SK-N-SH (cell line): ENCODE measurements around the gene ARHGAP25. TPM values are rescaled to one million over a fixed set of nuclear protein-coding genes. Genes with fewer than 3 reads are reported as not detected.

ENCODE experiments used
- CTCF ChIA-PET: fragments of 300-600, 350-600 bp; formaldehyde crosslinking; extraction: SDS; loops from one replicate; lab custom pipeline; 2021; lab: Yijun Ruan, JAX
- POLR2A ChIA-PET: fragments of 350-600 bp; sonication (Branson Sonifier 250); formaldehyde crosslinking; extraction: SDS; loops from one replicate; lab custom pipeline; 2020; ENCODE audit warnings: antibody characterized with exemption, inconsistent platforms; lab: Yijun Ruan, JAX
- DNase-seq: peaks from one replicate; pipeline ENCODE4 v3.0.0; 2012
- H2AFZ ChIP-seq: fragments of 200-600 bp; sonication (generic); 2 replicates; pipeline ENCODE4 v1.8.1; 2016; ENCODE audit warnings: antibody characterized with exemption, mild to moderate bottlenecking, low read depth
- H3F3A ChIP-seq: fragments of 200-600 bp; sonication (generic); replicated peaks from 2 replicates; pipeline ENCODE3; 2016; ENCODE audit warnings: antibody characterized with exemption, mild to moderate bottlenecking; ENCODE audit not compliant: insufficient read depth
- H3K27ac ChIP-seq, 2 experiments: fragments of 200-500 bp in 1 of 2; fragments of 200-600 bp in 1 of 2; sonication (Bioruptor generic) in 1 of 2; sonication (generic), shearing (Covaris generic) in 1 of 2; 2 replicates each; pipeline versions ENCODE4 v1.5.1 to v1.6.1; 2014 to 2016; ENCODE audit warnings: low read depth in 2 of 2, inconsistent platforms in 1 of 2, low read length in 1 of 2, mild to moderate bottlenecking in 1 of 2, mixed read lengths in 1 of 2
- H3K27me3 ChIP-seq: fragments of 200-600 bp; sonication (generic), shearing (Covaris generic); 2 replicates; pipeline ENCODE4 v1.6.1; 2016; ENCODE audit warnings: mixed run types; ENCODE audit not compliant: insufficient read depth
- H3K36me3 ChIP-seq, 2 experiments: fragments of 200-500 bp in 1 of 2; fragments of 200-600 bp in 1 of 2; sonication (Bioruptor generic) in 1 of 2; sonication (generic) in 1 of 2; replicated peaks in 1 of 2; 2 replicates each; pipeline versions ENCODE3 to v1.5.1; 2014 to 2016; ENCODE audit warnings: low read length in 1 of 2, mild to moderate bottlenecking in 1 of 2; ENCODE audit not compliant: insufficient read depth in 2 of 2, control insufficient read depth in 1 of 2
- H3K4me1 ChIP-seq, 2 experiments: fragments of 200-500 bp in 1 of 2; fragments of 200-600 bp in 1 of 2; sonication (Bioruptor generic) in 1 of 2; sonication (generic), shearing (Covaris generic) in 1 of 2; 2 replicates each; pipeline versions ENCODE4 v1.5.1 to v1.6.1; 2014 to 2016; ENCODE audit warnings: low read depth in 1 of 2, low read length in 1 of 2, mixed run types in 1 of 2; ENCODE audit not compliant: insufficient read depth in 2 of 2, control insufficient read depth in 1 of 2
- H3K4me2 ChIP-seq: fragments of 200-600 bp; sonication (generic), shearing (Covaris generic); 2 replicates; pipeline ENCODE4 v1.6.1; 2017; ENCODE audit warnings: mixed run types
- H3K4me3 ChIP-seq, 2 experiments: fragments of 200-500 bp in 1 of 2; fragments of 200-600 bp in 1 of 2; sonication (Bioruptor generic) in 1 of 2; sonication (generic), shearing (Covaris generic) in 1 of 2; 2 replicates each; pipeline versions ENCODE4 v1.5.1 to v1.8.1; 2014 to 2016; ENCODE audit warnings: low read depth in 2 of 2, inconsistent platforms in 1 of 2, low read length in 1 of 2, mild to moderate bottlenecking in 1 of 2, mixed read lengths in 1 of 2, moderate library complexity in 1 of 2
- H3K79me2 ChIP-seq: fragments of 200-600 bp; sonication (generic); 2 replicates; pipeline ENCODE4 v1.8.1; 2017; ENCODE audit warnings: mild to moderate bottlenecking; ENCODE audit not compliant: insufficient read depth
- H3K9ac ChIP-seq: fragments of 200-600 bp; sonication (generic); 2 replicates; pipeline ENCODE4 v1.6.1; 2017; ENCODE audit warnings: mixed run types
- H3K9me2 ChIP-seq: fragments of 200-600 bp; sonication (generic); 2 replicates; pipeline ENCODE4 v1.6.1; 2017; ENCODE audit warnings: mixed run types
- H3K9me3 ChIP-seq: fragments of 200-600 bp; sonication (generic); 2 replicates; pipeline ENCODE4 v1.6.1; 2017; ENCODE audit warnings: mixed run types, mild to moderate bottlenecking, moderate library complexity
- H4K20me1 ChIP-seq: fragments of 200-600 bp; sonication (generic); 2 replicates; pipeline ENCODE4 v1.6.1; 2017; ENCODE audit warnings: mild to moderate bottlenecking, mixed run types; ENCODE audit not compliant: insufficient read depth
- EP300 ChIP-seq, 2 experiments: IDR thresholded peaks; 2 replicates each; pipeline versions ENCODE4 v1.4.0 to v1.6.1; 2012; ENCODE audit warnings: borderline replicate concordance in 1 of 2, low read depth in 1 of 2, low read length in 1 of 2
- FOXJ3 ChIP-seq: sonication (generic); formaldehyde crosslinking; IDR thresholded peaks from 2 replicates; pipeline ENCODE4 v1.5.1; 2020; ENCODE audit warnings: mild to moderate bottlenecking, missing genetic modification reagents
- JUND ChIP-seq: IDR thresholded peaks from 2 replicates; pipeline ENCODE4 v1.4.0; 2012
- MXI1 ChIP-seq: IDR thresholded peaks from 2 replicates; pipeline ENCODE4 v1.6.1; 2012; ENCODE audit warnings: mild to moderate bottlenecking, low read depth, low read length, improper control_type of control experiment
- NFIC ChIP-seq: IDR thresholded peaks from 2 replicates; pipeline ENCODE4 v1.4.0; 2012; ENCODE audit warnings: borderline replicate concordance
- NRF1 ChIP-seq: IDR thresholded peaks from 2 replicates; pipeline ENCODE4 v1.6.1; 2012; ENCODE audit warnings: low read depth, mild to moderate bottlenecking, low read length
- POLR2AphosphoS5 ChIP-seq: IDR thresholded peaks from 2 replicates; pipeline ENCODE4 v1.6.1; 2012; ENCODE audit warnings: low read depth, low read length
- RCOR1 ChIP-seq: fragments of 150-350 bp; IDR thresholded peaks from 2 replicates; pipeline ENCODE4 v1.6.1; 2017; ENCODE audit warnings: antibody characterized with exemption, low read length
- SMC3 ChIP-seq: IDR thresholded peaks from 2 replicates; pipeline ENCODE4 v1.6.1; 2012; ENCODE audit warnings: low read depth, low read length, improper control_type of control experiment
- TEAD4 ChIP-seq: IDR thresholded peaks from 2 replicates; pipeline ENCODE4 v1.4.0; 2012; ENCODE audit warnings: mild to moderate bottlenecking, borderline replicate concordance; ENCODE audit not compliant: insufficient read depth
- USF1 ChIP-seq: IDR thresholded peaks from 2 replicates; pipeline ENCODE4 v1.4.0; 2012; ENCODE audit warnings: low read depth, borderline replicate concordance
- WGBS: methylation state at CpG from one replicate; pipeline ENCODE4 v1.1.6; 2017; ENCODE audit warnings: low lambda C conversion rate; 5-methylcytosine and 5-hydroxymethylcytosine counted together
- polyA plus RNA-seq, 3 experiments: library from polyadenylated mRNA; depleted of rRNA; stranded (reverse); fragments of >200 nt; gene quantifications; 2 replicates each; pipeline ENCODE4 v1.2.3, GENCODE V29; 2012
- TF ChIP-seq, protein P1 (sequence below): IDR thresholded peaks from 2 replicates; pipeline ENCODE4 v1.6.1; 2012; ENCODE audit warnings: mild to moderate bottlenecking, low read depth, low read length, moderate library complexity
- TF ChIP-seq, protein P2 (sequence below): fragments of 200-600 bp; sonication (generic); IDR thresholded peaks from 2 replicates; pipeline ENCODE4 v1.6.1; 2017; ENCODE audit warnings: antibody characterized with exemption, mild to moderate bottlenecking, moderate library complexity

The ARHGAP25 gene
- polyA plus RNA-seq, 1 of the 3 experiments (the other 2 are of a cell fraction), result not detected

- H3K27ac ChIP-seq, result no peak overlapping the region
- peaks cover 0 to 7% of the 10 kb centered on the region in 2 experiments; a peak in 1 of 4 replicates for H3K4me1 ChIP-seq
- ChIA-PET POLR2A (no interaction called here), CTCF (interaction anchor here (1.3 to 2.0 kb wide), 2 partner anchors 13 to 146 kb away, joined by 5 to 13 read pairs; no protein-coding TSS in a partner anchor)
- no peaks in the 10 kb centered on the region for H3K27me3 ChIP-seq
- no peak for DNase-seq
- no peak overlapping the region for H3K9ac ChIP-seq
- 0 out of 2 replicates have a peak overlapping the region, but pooled peaks have one; percentile 40 for H3K4me2 ChIP-seq
- no peaks in the 10 kb centered on the region for H3K79me2 ChIP-seq
- 73% methylated on average over 6 of the region's 6 CpGs for WGBS
- no peaks in the 10 kb centered on the region for H3K36me3 ChIP-seq
- H2AFZ ChIP-seq, result no peak overlapping the region
- H3K9me3 ChIP-seq, result no peaks in the 10 kb centered on the region
- TF ChIP-seq TEAD4 (no peak), RCOR1 (no peak), EP300 (IDR thresholded peaks at IDR 0.05; ENCODE audit: borderline replicate concordance in 1 of 2, low read depth in 1 of 2, low read length in 1 of 2) (no peak), FOXJ3 (CRISPR knock-in tag) (no peak), SMC3 (no peak), NFIC (no peak), JUND (no peak), MXI1 (no peak), POLR2AphosphoS5 (no peak), NRF1 (no peak)
- TF ChIP-seq, protein P1, sequence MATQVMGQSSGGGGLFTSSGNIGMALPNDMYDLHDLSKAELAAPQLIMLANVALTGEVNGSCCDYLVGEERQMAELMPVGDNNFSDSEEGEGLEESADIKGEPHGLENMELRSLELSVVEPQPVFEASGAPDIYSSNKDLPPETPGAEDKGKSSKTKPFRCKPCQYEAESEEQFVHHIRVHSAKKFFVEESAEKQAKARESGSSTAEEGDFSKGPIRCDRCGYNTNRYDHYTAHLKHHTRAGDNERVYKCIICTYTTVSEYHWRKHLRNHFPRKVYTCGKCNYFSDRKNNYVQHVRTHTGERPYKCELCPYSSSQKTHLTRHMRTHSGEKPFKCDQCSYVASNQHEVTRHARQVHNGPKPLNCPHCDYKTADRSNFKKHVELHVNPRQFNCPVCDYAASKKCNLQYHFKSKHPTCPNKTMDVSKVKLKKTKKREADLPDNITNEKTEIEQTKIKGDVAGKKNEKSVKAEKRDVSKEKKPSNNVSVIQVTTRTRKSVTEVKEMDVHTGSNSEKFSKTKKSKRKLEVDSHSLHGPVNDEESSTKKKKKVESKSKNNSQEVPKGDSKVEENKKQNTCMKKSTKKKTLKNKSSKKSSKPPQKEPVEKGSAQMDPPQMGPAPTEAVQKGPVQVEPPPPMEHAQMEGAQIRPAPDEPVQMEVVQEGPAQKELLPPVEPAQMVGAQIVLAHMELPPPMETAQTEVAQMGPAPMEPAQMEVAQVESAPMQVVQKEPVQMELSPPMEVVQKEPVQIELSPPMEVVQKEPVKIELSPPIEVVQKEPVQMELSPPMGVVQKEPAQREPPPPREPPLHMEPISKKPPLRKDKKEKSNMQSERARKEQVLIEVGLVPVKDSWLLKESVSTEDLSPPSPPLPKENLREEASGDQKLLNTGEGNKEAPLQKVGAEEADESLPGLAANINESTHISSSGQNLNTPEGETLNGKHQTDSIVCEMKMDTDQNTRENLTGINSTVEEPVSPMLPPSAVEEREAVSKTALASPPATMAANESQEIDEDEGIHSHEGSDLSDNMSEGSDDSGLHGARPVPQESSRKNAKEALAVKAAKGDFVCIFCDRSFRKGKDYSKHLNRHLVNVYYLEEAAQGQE, result no peak
- H3F3A ChIP-seq, result no peaks in the 10 kb centered on the region
- H3K4me3 ChIP-seq, result no peak overlapping the region
- H4K20me1 ChIP-seq, result no peaks in the 10 kb centered on the region
- no peaks in the 10 kb centered on the region for H3K9me2 ChIP-seq
Observed at GRCh38 chr2:68764041-68764805, 29.6 kb downstream of the ARHGAP25 start.

DNA sequence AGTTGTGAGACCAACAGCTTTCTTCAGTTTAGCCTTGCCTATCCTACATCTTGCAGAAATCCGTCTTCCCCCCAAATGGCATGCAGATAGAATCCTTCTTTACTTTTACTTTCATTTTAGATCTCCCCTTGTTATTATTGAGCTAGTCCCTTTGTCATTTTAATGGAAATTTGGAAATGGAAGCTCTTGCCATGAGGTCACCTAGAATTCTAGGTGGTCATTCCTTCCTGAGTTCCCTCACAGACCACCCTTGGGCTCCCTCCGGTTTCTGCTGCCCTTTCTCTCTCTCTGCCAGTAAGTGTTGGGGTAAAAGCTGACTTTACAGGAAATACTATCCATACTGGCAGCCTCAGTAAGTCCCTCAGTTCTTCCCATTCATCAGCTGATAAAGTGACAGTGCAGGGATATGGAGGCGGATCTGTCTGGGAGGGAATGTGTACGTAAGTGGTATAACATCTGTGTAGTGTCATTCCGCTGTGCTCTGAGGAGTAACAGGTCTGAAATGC, 30.2 kb downstream of the ARHGAP25 start:
- H3K9ac ChIP-seq, result no peak overlapping the region
- no peaks in the 10 kb centered on the region for H3K27me3 ChIP-seq
- H4K20me1 ChIP-seq, result no peaks in the 10 kb centered on the region
- no peaks in the 10 kb centered on the region for H3K9me2 ChIP-seq
- no peaks in the 10 kb centered on the region for H3K9me3 ChIP-seq
- ChIA-PET CTCF (interaction anchor here (1.3 to 2.0 kb wide), 2 partner anchors 13 to 145 kb away, joined by 5 to 13 read pairs; no protein-coding TSS in a partner anchor), POLR2A (no interaction called here)
- 0 out of 2 replicates have a peak overlapping the region, but pooled peaks have one; percentile 40 for H3K4me2 ChIP-seq
- no peaks in the 10 kb centered on the region for H3K36me3 ChIP-seq
- no peaks in the 10 kb centered on the region for H3F3A ChIP-seq
- peaks cover 0 to 7% of the 10 kb centered on the region in 2 experiments; a peak in 1 of 4 replicates for H3K4me1 ChIP-seq
- H3K79me2 ChIP-seq, result no peaks in the 10 kb centered on the region
- H3K4me3 ChIP-seq, result no peak overlapping the region
- 77% methylated on average over 5 of the region's 5 CpGs for WGBS
- no peak overlapping the region; the same call in 1 of the 2 replicates for H2AFZ ChIP-seq
- TF ChIP-seq USF1, result no peak
- TF ChIP-seq, protein P2, sequence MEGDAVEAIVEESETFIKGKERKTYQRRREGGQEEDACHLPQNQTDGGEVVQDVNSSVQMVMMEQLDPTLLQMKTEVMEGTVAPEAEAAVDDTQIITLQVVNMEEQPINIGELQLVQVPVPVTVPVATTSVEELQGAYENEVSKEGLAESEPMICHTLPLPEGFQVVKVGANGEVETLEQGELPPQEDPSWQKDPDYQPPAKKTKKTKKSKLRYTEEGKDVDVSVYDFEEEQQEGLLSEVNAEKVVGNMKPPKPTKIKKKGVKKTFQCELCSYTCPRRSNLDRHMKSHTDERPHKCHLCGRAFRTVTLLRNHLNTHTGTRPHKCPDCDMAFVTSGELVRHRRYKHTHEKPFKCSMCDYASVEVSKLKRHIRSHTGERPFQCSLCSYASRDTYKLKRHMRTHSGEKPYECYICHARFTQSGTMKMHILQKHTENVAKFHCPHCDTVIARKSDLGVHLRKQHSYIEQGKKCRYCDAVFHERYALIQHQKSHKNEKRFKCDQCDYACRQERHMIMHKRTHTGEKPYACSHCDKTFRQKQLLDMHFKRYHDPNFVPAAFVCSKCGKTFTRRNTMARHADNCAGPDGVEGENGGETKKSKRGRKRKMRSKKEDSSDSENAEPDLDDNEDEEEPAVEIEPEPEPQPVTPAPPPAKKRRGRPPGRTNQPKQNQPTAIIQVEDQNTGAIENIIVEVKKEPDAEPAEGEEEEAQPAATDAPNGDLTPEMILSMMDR, result no peak
- TF ChIP-seq TEAD4, result no peak
- H3K27ac ChIP-seq, result no peak overlapping the region
- DNase-seq, result no peak
